Measurements from ENCODE around the gene TP53BP2.

DNA sequence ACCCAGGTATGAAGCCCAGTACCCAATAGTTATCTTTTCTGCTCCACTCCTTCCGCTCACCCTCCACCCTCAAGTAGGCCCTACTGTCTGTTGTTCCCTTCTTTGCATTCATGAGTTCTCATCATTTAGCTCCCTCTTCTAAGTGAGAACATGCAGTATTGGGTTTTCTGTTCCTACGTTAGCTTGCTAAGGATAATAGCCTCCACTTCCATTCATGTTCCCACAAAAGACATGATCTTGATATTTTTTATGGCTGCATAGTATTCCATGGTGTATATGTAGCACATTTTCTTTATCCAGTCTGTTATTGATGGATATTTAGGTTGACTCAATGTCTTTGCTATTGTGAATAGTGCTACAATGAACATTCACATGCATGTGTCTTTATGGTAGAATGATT, 2.8 kb upstream of the TP53BP2 start:
- TF ChIP-seq EZH2 (IDR thresholded peaks at IDR 0.05; ENCODE audit: insufficient read depth, poor library complexity, severe bottlenecking) (no peak), EZH2phosphoT487 (IDR thresholded peaks at IDR 0.05; ENCODE audit: insufficient read depth, low read depth) (no peak)
